Panc1 (cell line): Measurements from ENCODE around the gene OSBPL5. TPM values are rescaled to one million over a fixed set of nuclear protein-coding genes. Genes with fewer than 3 reads are reported as not detected.

Experiments used
- ATAC-seq: fragments of 200-7000 bp; cut with Tn5 transposase; 2 replicates; pipeline ENCODE4 v1.9.1; 2020; ENCODE audit warnings: mild to moderate bottlenecking, moderate library complexity
- BruUV-seq: library from RNA; stranded (reverse); fragments of 400-500 nt; replicated peaks from 2 replicates; lab custom pipeline; 2021; lab: Mats Ljungman, UMichigan
- CTCF ChIA-PET: fragments of 300-600 bp; sonication (Branson Sonifier 250); formaldehyde crosslinking; loops from one replicate; lab custom pipeline; 2022; ENCODE audit warnings: antibody characterized with exemption; lab: Charles Lee
- POLR2A ChIA-PET: fragments of 300-600 bp; sonication (Branson Sonifier 250); formaldehyde crosslinking; loops from one replicate; lab custom pipeline; 2022; ENCODE audit warnings: antibody characterized with exemption; lab: Charles Lee
- DNase-seq: peaks from one replicate; pipeline ENCODE4 v3.0.0-alpha.2; 2010; ENCODE audit warnings: low read depth, low spot score
- H3K27ac ChIP-seq: 2 replicates; pipeline ENCODE4 v1.5.1; 2011; ENCODE audit warnings: mild to moderate bottlenecking, low read length, inconsistent platforms
- H3K27me3 ChIP-seq: fragments of 200-500 bp; sonication (Bioruptor generic); 2 replicates; pipeline ENCODE4 v1.6.0; 2014; ENCODE audit warnings: low read length, inconsistent platforms; ENCODE audit not compliant: control insufficient read depth, insufficient read depth
- H3K36me3 ChIP-seq: fragments of 200-500 bp; sonication (Bioruptor generic); 2 replicates; pipeline ENCODE4 v1.5.1; 2014; ENCODE audit warnings: inconsistent platforms, mild to moderate bottlenecking, low read length, moderate library complexity; ENCODE audit not compliant: control insufficient read depth, insufficient read depth
- H3K4me1 ChIP-seq: 2 replicates; pipeline ENCODE4 v1.5.1; 2011; ENCODE audit warnings: inconsistent platforms, mild to moderate bottlenecking, low read length, moderate library complexity; ENCODE audit not compliant: control insufficient read depth, insufficient read depth
- H3K4me3 ChIP-seq, 2 experiments: 2 replicates each; pipeline ENCODE4 v1.5.1; 2011 to 2012; ENCODE audit warnings: low read depth in 2 of 2, low read length in 2 of 2, mild to moderate bottlenecking in 2 of 2, inconsistent platforms in 1 of 2, moderate library complexity in 1 of 2
- H3K9me3 ChIP-seq: fragments of 200-500 bp; sonication (Bioruptor generic); 2 replicates; pipeline ENCODE4 v1.5.1; 2014; ENCODE audit warnings: low read depth, mild to moderate bottlenecking, inconsistent platforms, low read length, moderate library complexity; ENCODE audit not compliant: control insufficient read depth, insufficient read depth
- POLR2AphosphoS5 ChIP-seq: IDR thresholded peaks from 2 replicates; pipeline ENCODE4 v1.6.1; 2012; ENCODE audit warnings: mild to moderate bottlenecking, low read depth, low read length, moderate library complexity
- SIN3A ChIP-seq: IDR thresholded peaks from 2 replicates; pipeline ENCODE4 v1.6.1; 2012; ENCODE audit warnings: low read depth, mild to moderate bottlenecking, low read length, moderate library complexity, borderline replicate concordance; ENCODE audit not compliant: insufficient read depth
- TCF7L2 ChIP-seq: IDR thresholded peaks from 2 replicates; pipeline ENCODE4 v1.6.1; 2011; ENCODE audit warnings: mild to moderate bottlenecking, low read depth, low read length, inconsistent platforms
- in situ Hi-C: cut with HindIII; loops from 2 replicates; pipeline ENCODE4 v1.10.0; 2016; ENCODE audit warnings: low sequenced_read_pairs, low pct_unique_long_range_greater_than_20kb
- intact Hi-C: fragments of 100-400 bp; cut with micrococcal nuclease; formaldehyde crosslinking; loops from one replicate; pipeline ENCODE4 v1.10.0; 2022; ENCODE audit not compliant: unreplicated experiment
- total RNA-seq: library from RNA; stranded (reverse); gene quantifications from one replicate; pipeline ENCODE4 v1.2.1, GENCODE V29; 2021; ENCODE audit not compliant: unreplicated experiment
- TF ChIP-seq, protein P1 (sequence below), 2 experiments: IDR thresholded peaks; 2 replicates each; pipeline ENCODE4 v1.6.1; 2011 to 2012; ENCODE audit warnings: low read depth in 2 of 2, control low read depth in 1 of 2, low read length in 1 of 2, mild to moderate bottlenecking in 1 of 2, moderate library complexity in 1 of 2; ENCODE audit not compliant: insufficient read depth in 1 of 2
- TF ChIP-seq, protein P2 (sequence below): fragments of 450-650 bp; IDR thresholded peaks from 2 replicates; pipeline ENCODE4 v1.5.1; 2017; ENCODE audit warnings: mild to moderate bottlenecking

OSBPL5 gene
- total RNA-seq, 1 experiment from 2014 or later = 20.2 TPM

DNA sequence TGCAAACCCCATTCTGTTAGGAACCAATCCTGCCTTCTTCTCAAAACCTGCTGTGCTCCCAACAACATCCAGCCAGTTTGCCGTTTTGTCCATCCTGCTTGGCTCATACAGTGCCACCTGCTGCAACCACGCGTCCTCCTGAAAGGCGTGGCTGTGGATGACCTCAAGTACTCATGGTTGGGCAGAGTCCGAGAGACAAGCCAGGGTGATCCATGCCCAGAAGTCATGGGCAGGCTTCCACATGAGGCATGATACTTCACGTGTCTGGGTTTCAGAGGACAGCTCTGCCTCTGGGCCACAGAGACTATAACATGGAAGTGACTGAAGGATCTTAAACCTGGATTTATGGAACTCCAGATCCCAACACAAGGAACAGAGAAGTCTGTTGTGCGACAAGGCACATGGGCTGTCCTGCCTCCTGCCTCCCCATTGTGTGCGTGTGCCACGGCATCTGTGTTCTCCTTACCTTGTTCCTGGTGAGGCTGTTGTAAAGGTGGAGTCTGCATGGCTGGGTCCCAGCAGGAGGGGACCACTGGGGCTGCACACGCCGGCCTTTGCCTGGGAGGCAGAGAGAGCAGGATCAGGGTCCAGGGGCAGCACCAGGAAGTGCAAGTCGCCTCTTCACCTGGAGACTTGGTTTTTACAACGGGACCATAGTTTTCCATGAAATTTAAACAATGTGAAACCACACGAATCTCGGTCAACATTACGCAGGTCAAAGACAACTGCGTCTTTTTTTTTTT is 123.2 kb downstream of the OSBPL5 start:
- TF ChIP-seq SIN3A = no peak
- TF ChIP-seq, protein P1, sequence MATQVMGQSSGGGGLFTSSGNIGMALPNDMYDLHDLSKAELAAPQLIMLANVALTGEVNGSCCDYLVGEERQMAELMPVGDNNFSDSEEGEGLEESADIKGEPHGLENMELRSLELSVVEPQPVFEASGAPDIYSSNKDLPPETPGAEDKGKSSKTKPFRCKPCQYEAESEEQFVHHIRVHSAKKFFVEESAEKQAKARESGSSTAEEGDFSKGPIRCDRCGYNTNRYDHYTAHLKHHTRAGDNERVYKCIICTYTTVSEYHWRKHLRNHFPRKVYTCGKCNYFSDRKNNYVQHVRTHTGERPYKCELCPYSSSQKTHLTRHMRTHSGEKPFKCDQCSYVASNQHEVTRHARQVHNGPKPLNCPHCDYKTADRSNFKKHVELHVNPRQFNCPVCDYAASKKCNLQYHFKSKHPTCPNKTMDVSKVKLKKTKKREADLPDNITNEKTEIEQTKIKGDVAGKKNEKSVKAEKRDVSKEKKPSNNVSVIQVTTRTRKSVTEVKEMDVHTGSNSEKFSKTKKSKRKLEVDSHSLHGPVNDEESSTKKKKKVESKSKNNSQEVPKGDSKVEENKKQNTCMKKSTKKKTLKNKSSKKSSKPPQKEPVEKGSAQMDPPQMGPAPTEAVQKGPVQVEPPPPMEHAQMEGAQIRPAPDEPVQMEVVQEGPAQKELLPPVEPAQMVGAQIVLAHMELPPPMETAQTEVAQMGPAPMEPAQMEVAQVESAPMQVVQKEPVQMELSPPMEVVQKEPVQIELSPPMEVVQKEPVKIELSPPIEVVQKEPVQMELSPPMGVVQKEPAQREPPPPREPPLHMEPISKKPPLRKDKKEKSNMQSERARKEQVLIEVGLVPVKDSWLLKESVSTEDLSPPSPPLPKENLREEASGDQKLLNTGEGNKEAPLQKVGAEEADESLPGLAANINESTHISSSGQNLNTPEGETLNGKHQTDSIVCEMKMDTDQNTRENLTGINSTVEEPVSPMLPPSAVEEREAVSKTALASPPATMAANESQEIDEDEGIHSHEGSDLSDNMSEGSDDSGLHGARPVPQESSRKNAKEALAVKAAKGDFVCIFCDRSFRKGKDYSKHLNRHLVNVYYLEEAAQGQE (IDR thresholded peaks at IDR 0.05; ENCODE audit: insufficient read depth in 1 of 2, low read depth in 2 of 2, low read length in 1 of 2) = 0 out of 4 replicates have a peak, but pooled peaks of 1 of the 2 experiments have one; percentile 18
- Histone ChIP-seq H3K36me3 (peaks cover 40% of the 10 kb centered on the region), H3K27ac (no peak overlapping the region), H3K9me3 (no peaks in the 10 kb centered on the region), H3K4me1 (peaks cover 16% of the 10 kb centered on the region), H3K27me3 (no peaks in the 10 kb centered on the region), H3K4me3 (no peak overlapping the region)
- DNase-seq = no peak
- no TSS peak for BruUV-seq
- in situ Hi-C loops = no loop called here
- ChIA-PET POLR2A (no interaction called here), CTCF (no interaction called here)
- ATAC-seq = no peak
- intact Hi-C loops = no loop called here

DNA sequence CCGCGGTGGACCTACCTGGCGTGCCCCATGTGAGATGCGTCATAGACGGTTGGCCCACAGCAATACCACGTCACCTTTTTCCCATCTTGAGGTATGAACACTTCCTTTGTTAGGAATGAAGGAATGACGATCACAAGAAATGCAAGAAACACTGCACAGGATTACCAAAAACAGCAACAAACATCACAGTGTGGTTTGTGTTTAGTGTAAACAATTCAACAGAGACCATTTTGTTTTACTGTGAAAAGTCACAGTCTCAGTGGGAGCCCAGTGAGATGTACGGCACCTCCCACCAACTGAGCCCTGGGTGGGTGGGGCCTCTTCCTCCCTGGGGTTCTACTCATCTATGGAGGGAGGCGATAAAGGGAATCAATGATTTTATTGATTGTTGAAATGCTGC is 124.2 kb downstream of the OSBPL5 start:
- ATAC-seq = no peak
- H3K27me3 ChIP-seq = no peaks in the 10 kb centered on the region
- DNase-seq = no peak
- TF ChIP-seq, protein P1 (IDR thresholded peaks at IDR 0.05; ENCODE audit: insufficient read depth in 1 of 2, low read depth in 2 of 2, low read length in 1 of 2) = no peak
- TF ChIP-seq TCF7L2 = no peak
- no peak for TF ChIP-seq SIN3A
- TF ChIP-seq, protein P2, sequence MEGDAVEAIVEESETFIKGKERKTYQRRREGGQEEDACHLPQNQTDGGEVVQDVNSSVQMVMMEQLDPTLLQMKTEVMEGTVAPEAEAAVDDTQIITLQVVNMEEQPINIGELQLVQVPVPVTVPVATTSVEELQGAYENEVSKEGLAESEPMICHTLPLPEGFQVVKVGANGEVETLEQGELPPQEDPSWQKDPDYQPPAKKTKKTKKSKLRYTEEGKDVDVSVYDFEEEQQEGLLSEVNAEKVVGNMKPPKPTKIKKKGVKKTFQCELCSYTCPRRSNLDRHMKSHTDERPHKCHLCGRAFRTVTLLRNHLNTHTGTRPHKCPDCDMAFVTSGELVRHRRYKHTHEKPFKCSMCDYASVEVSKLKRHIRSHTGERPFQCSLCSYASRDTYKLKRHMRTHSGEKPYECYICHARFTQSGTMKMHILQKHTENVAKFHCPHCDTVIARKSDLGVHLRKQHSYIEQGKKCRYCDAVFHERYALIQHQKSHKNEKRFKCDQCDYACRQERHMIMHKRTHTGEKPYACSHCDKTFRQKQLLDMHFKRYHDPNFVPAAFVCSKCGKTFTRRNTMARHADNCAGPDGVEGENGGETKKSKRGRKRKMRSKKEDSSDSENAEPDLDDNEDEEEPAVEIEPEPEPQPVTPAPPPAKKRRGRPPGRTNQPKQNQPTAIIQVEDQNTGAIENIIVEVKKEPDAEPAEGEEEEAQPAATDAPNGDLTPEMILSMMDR = no peak
- no peak for TF ChIP-seq POLR2AphosphoS5
- CTCF ChIA-PET = no interaction called here
- in situ Hi-C loops = no loop called here
- no peaks in the 10 kb centered on the region for H3K9me3 ChIP-seq
- BruUV-seq = no TSS peak
- no peak overlapping the region for H3K4me3 ChIP-seq
- POLR2A ChIA-PET = no interaction called here
- H3K36me3 ChIP-seq = peaks cover 45% of the 10 kb centered on the region
- intact Hi-C loops = no loop called here
- H3K27ac ChIP-seq = no peak overlapping the region
- H3K4me1 ChIP-seq = peaks cover 16% of the 10 kb centered on the region
